NCI-H510A (cell line): ENCODE results near the gene ZSCAN16.

Source experiments
- DNase-seq: peaks from one replicate; lab custom pipeline; 2025; lab: John Stamatoyannopoulos, UW

ZSCAN16 gene

GRCh38 chr6:28172006-28172405 is 47.6 kb downstream of the ZSCAN16 start:
- DNase-seq = no peak

- DNase-seq = no peak
Measured at GRCh38 chr6:28176373-28176772, 52.0 kb downstream of the ZSCAN16 start.
